Measurements from ENCODE around the gene SRSF8. TPM values are rescaled to one million over a fixed set of nuclear protein-coding genes. Genes with fewer than 3 reads are reported as not detected.
A peak's percentile ranks its signal among the peaks of the same experiment; 100 is the strongest.

The SRSF8 gene
- total RNA-seq, 1 donor from 2014 or later: 13.4 TPM

GRCh38 chr11:95054356-95054755 lies 12.4 kb upstream of the SRSF8 start:
- FAIRE-seq (no peak), DNase-seq (ENCODE audit: low read depth) (no peak)
- Histone ChIP-seq H3K36me3 (ENCODE audit: control insufficient read depth, insufficient read depth, low read length) (no peaks in the 10 kb centered on the region), H3K27me3 (ENCODE audit: control insufficient read depth, insufficient read depth, low read length) (peaks cover 2% of the 10 kb centered on the region), H3K4me3 (ENCODE audit: low read depth, low read length) (no peak overlapping the region)
- TF ChIP-seq CTCF (IDR thresholded peaks at IDR 0.05; ENCODE audit: insufficient read depth, low read length, severe bottlenecking): no peak

- TF ChIP-seq CTCF (IDR thresholded peaks at IDR 0.05; ENCODE audit: insufficient read depth, low read length, severe bottlenecking): no peak
- Histone ChIP-seq H3K27me3 (ENCODE audit: control insufficient read depth, insufficient read depth, low read length) (peaks cover 2% of the 10 kb centered on the region), H3K36me3 (ENCODE audit: control insufficient read depth, insufficient read depth, low read length) (no peaks in the 10 kb centered on the region), H3K4me3 (ENCODE audit: low read depth, low read length) (no peak overlapping the region)
- DNase-seq (ENCODE audit: low read depth): no peak
- no peak for FAIRE-seq
Measured at GRCh38 chr11:95055283-95055897, 11.3 kb upstream of the SRSF8 start.

- no peak for TF ChIP-seq CTCF (IDR thresholded peaks at IDR 0.05; ENCODE audit: insufficient read depth, low read length, severe bottlenecking)
- FAIRE-seq (no peak), DNase-seq (ENCODE audit: low read depth) (no peak)
- Histone ChIP-seq H3K27me3 (ENCODE audit: control insufficient read depth, insufficient read depth, low read length) (peaks cover 2% of the 10 kb centered on the region), H3K36me3 (ENCODE audit: control insufficient read depth, insufficient read depth, low read length) (no peaks in the 10 kb centered on the region), H3K4me3 (ENCODE audit: low read depth, low read length) (no peak overlapping the region)
Measured at GRCh38 chr11:95057959-95058358, 8.8 kb upstream of the SRSF8 start.

GRCh38 chr11:95058621-95059020 lies 8.1 kb upstream of the SRSF8 start:
- DNase-seq (ENCODE audit: low read depth) (no peak), FAIRE-seq (no peak)
- H3K36me3 ChIP-seq (ENCODE audit: control insufficient read depth, insufficient read depth, low read length): no peaks in the 10 kb centered on the region
- no peak for TF ChIP-seq CTCF (IDR thresholded peaks at IDR 0.05; ENCODE audit: insufficient read depth, low read length, severe bottlenecking)
- H3K4me3 ChIP-seq (ENCODE audit: low read depth, low read length): no peak overlapping the region
- H3K27me3 ChIP-seq (ENCODE audit: control insufficient read depth, insufficient read depth, low read length): peaks cover 2% of the 10 kb centered on the region

- Histone ChIP-seq H3K27me3 (ENCODE audit: control insufficient read depth, insufficient read depth, low read length) (peaks cover 2% of the 10 kb centered on the region), H3K4me3 (ENCODE audit: low read depth, low read length) (no peak overlapping the region), H3K36me3 (ENCODE audit: control insufficient read depth, insufficient read depth, low read length) (no peaks in the 10 kb centered on the region)
- TF ChIP-seq CTCF (IDR thresholded peaks at IDR 0.05; ENCODE audit: insufficient read depth, low read length, severe bottlenecking): no peak
- no peak for DNase-seq (ENCODE audit: low read depth)
- no peak for FAIRE-seq
Measured at GRCh38 chr11:95059046-95059445, 7.7 kb upstream of the SRSF8 start.

GRCh38 chr11:95065336-95065735 lies 1.4 kb upstream of the SRSF8 start:
- DNase-seq (ENCODE audit: low read depth) (peak; percentile 87), FAIRE-seq (no peak)
- TF ChIP-seq CTCF (IDR thresholded peaks at IDR 0.05; ENCODE audit: insufficient read depth, low read length, severe bottlenecking): no peak
- Histone ChIP-seq H3K4me3 (ENCODE audit: low read depth, low read length) (no peak overlapping the region), H3K36me3 (ENCODE audit: control insufficient read depth, insufficient read depth, low read length) (no peaks in the 10 kb centered on the region), H3K27me3 (ENCODE audit: control insufficient read depth, insufficient read depth, low read length) (no peaks in the 10 kb centered on the region)

Measured in bronchial epithelial cell (primary cell).